ENCODE measurements around the gene WSCD1.

DNA sequence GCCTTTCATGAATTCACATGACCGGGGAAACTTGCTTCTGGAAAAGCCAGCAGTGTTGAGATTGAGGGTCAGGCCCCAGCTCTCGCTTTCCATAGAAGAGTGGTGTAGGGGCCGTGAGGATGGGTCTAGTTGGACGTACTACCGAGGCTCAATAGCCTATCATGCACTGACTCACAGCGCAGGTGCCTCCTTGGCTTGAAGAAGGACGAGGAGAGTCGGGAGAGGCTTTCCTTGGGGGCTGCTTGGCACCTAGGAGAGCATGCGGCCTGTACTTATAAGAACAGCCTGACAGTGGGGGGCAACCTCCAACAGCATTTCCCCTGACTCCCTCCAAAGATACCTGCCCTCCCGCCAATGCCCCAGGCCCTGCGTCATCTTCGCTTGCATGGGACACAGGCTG is 37.6 kb downstream of the WSCD1 start:
- TF ChIP-seq, protein P1, sequence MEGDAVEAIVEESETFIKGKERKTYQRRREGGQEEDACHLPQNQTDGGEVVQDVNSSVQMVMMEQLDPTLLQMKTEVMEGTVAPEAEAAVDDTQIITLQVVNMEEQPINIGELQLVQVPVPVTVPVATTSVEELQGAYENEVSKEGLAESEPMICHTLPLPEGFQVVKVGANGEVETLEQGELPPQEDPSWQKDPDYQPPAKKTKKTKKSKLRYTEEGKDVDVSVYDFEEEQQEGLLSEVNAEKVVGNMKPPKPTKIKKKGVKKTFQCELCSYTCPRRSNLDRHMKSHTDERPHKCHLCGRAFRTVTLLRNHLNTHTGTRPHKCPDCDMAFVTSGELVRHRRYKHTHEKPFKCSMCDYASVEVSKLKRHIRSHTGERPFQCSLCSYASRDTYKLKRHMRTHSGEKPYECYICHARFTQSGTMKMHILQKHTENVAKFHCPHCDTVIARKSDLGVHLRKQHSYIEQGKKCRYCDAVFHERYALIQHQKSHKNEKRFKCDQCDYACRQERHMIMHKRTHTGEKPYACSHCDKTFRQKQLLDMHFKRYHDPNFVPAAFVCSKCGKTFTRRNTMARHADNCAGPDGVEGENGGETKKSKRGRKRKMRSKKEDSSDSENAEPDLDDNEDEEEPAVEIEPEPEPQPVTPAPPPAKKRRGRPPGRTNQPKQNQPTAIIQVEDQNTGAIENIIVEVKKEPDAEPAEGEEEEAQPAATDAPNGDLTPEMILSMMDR (IDR thresholded peaks at IDR 0.05): no peak
- no peak for TF ChIP-seq ZFX (IDR thresholded peaks at IDR 0.05; ENCODE audit: borderline replicate concordance)

All from 22Rv1 (cell line).